ENCODE measurements around the gene SRBD1.

- TF ChIP-seq CTCF (IDR thresholded peaks at IDR 0.05; ENCODE audit: low read depth, low read length, missing input control) = no peak
- TF ChIP-seq RAD21 (IDR thresholded peaks at IDR 0.05) = no peak
- TF ChIP-seq ATF3 (IDR thresholded peaks at IDR 0.05) = no peak
- no peak for TF ChIP-seq MAX (IDR thresholded peaks at IDR 0.05)
- TF ChIP-seq REST (IDR thresholded peaks at IDR 0.05) = no peak
Measured at GRCh38 chr2:45352506-45352905, 258.6 kb downstream of the SRBD1 start.
